ENCODE results near the gene MRGPRF.

The MRGPRF gene

DNA sequence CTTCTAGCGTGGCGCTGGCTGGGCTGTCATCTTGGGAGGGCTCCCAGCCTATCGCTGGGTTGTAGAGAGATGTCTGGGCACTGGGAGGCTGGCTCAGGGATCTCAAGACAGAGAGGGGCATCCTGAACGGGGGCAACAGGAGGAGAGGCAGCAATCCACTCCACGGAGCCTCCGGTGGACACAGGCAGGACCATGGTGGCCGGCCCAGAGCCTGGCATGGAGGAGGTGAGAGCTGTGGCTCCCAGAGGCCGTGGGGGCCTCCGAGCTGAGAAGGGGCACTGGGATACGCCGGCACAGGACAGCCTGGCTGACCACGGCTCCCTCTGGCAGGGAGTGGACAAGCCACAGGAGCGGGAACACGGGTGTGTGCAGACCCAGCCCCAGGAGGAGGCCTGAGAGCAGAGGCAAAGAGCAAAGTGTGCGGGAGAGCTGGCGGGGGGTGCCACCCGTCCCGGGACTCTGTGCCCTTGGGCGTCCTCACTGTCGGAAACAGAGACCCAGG, 9.1 kb downstream of the MRGPRF start:
- DNase-seq (ENCODE audit: extremely low spot score) = no peak
- TF ChIP-seq, protein P1, sequence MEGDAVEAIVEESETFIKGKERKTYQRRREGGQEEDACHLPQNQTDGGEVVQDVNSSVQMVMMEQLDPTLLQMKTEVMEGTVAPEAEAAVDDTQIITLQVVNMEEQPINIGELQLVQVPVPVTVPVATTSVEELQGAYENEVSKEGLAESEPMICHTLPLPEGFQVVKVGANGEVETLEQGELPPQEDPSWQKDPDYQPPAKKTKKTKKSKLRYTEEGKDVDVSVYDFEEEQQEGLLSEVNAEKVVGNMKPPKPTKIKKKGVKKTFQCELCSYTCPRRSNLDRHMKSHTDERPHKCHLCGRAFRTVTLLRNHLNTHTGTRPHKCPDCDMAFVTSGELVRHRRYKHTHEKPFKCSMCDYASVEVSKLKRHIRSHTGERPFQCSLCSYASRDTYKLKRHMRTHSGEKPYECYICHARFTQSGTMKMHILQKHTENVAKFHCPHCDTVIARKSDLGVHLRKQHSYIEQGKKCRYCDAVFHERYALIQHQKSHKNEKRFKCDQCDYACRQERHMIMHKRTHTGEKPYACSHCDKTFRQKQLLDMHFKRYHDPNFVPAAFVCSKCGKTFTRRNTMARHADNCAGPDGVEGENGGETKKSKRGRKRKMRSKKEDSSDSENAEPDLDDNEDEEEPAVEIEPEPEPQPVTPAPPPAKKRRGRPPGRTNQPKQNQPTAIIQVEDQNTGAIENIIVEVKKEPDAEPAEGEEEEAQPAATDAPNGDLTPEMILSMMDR (IDR thresholded peaks at IDR 0.05; ENCODE audit: control extremely low read depth, extremely low read depth, low read depth, missing control alignments) = no peak
- ChIA-PET POLR2A (no interaction called here), CTCF (no interaction called here)

DNA sequence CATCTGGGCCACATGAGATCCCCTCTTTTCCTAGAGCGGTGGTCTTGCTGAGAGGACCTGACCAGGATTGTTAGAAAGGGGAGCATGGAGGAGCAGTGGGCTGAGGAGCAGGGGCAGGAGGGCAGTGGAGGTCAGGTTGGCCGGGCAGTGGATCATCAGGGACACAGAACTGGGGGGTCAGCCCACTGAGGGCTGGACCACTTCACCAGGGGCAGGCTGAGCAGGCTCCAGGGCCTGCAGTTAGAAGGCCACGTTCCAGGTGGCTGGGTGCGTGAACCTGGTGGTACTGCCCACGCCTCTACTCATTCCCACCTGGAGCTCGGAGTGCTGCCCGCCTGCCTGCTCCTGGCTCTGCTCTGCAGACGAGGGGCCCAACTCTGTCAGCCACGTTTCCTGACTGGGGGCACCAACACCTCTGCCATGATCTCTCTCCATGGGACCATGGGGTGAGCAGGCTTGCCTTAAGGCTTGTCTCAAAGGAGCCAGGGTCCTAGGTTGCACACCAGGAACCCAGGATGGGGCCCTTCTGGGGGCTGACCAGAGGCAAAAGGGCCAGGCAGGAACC, 9.7 kb downstream of the MRGPRF start:
- DNase-seq (ENCODE audit: extremely low spot score) = no peak
- POLR2A ChIA-PET = no interaction called here
- CTCF ChIA-PET = no interaction called here
- TF ChIP-seq, protein P1 (IDR thresholded peaks at IDR 0.05; ENCODE audit: control extremely low read depth, extremely low read depth, low read depth, missing control alignments) = no peak

DNA sequence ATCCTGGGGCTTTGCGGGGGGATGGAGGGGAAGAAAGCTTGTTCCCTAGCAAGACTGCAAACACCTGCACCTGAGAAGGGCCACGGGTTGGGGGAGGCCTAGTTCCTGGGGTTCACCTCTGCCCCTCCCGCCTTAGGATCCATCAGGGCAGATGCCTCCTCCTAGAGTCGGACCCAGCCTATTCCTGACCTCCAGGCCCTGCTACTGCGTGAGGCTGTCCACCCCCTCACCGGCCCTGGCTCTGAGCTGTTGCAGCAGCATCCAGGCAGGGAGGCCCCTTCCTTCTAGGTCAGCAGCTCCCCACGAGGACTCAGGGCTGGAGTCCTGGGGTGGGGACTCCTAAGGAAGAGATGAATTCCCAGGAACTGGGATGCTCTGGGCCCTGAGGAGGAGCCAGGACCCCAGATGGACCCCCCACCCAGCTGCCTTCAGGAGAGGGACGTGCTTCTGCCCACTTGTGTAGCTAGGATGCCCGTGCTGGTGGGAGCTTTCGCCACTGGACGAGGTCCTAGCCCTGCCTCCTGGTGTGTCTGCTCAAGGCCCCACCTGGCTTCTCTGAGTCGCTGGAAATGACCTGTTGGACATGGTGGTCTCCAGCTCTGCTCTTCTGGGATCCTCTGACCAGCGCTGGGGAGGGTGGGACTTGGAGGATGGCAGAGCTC, 10.3 kb downstream of the MRGPRF start:
- TF ChIP-seq, protein P1 (IDR thresholded peaks at IDR 0.05; ENCODE audit: control extremely low read depth, extremely low read depth, low read depth, missing control alignments) = no peak
- no peak for DNase-seq (ENCODE audit: extremely low spot score)
- ChIA-PET POLR2A (no interaction called here), CTCF (no interaction called here)

DNA sequence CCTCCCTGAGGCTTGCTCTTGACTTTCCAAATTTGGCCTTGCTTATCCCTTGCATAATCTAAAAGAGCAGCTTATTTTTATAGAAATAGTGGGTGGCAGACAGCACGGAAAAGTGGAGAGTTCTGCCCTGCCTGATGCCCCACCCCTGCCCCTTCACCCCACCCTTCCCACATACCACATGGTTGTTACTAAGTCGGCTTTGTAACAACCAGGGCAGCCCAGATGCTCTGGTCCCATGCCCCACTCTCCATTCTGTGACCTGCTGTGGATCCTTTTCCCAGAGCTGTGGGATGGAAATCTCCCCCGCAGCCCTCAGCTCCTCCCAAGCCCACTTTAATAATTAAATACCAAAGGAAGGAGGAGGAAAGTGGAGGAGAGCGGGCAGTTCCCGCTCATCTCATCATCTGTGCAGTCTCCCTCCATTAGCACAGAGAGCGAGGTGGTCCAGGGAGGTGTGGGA, 10.9 kb downstream of the MRGPRF start:
- no peak for DNase-seq (ENCODE audit: extremely low spot score)
- TF ChIP-seq, protein P1 (IDR thresholded peaks at IDR 0.05; ENCODE audit: control extremely low read depth, extremely low read depth, low read depth, missing control alignments) = no peak
- CTCF ChIA-PET = no interaction called here
- POLR2A ChIA-PET = no interaction called here

DNA sequence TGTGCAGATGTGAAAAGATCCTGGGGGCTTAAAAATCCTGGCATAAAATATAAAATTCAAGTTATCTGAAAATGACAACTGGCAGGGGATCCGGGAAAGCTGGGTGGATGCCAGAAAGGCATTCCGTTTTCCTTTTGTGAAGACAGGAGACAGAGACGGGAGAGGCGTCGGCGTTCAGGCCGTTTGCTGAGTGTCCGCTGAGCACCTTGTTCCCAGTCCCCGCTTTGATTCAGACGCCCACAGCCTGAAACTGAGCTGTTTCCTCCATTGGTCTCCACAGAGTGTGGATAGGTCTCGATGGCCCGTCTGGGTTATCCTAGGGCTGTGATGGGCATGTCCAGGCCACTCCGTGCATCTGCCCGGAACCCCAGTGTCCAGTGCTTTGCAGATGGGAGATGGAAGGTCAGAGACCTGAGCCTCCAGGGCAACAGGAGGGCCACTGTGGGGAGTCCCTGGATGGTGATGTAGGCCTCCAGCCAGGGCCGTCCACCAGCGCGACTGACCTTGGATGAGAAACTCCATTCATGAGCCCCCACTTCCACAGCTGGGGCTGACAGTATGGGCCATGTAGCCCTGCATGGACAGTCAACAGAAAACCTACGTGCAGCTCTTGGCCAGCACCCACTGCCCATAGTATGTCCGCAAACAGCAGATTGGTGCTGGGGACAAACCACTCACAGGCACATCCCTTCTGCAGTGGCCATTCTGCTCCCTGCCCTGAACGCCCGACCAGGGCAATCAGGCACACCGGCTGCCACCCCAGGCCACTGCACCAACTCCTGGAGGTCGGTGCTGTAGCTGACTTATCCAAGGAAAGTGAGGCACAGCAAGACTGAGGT, 11.6 kb downstream of the MRGPRF start:
- TF ChIP-seq, protein P1 (IDR thresholded peaks at IDR 0.05; ENCODE audit: control extremely low read depth, extremely low read depth, low read depth, missing control alignments) = no peak
- no peak for DNase-seq (ENCODE audit: extremely low spot score)
- CTCF ChIA-PET = interaction anchor here (1.2 kb wide), 1 partner anchor 86 kb away, joined by 3 read pairs; no protein-coding TSS in a partner anchor
- POLR2A ChIA-PET = no interaction called here

DNA sequence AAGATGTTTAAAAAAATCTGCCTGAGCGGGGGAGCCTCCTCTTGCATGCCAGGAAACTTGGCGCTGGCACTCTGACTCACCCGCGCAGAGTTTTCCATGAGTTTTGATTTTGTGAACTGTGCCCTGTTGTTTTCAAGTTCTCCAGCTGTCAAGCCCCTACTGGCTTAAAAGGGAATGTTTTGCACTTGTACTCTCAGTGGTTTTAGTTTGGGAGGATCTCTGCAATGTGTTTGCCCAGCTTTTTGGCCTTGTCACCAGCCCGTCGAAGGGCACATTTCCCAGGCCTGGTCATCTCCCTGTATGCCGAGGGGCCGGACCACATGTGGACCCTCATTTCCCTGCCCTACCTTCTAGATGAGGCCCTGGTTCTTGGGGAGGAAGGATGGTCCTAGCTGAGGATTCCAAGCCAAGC, 12.2 kb downstream of the MRGPRF start:
- ChIA-PET POLR2A (no interaction called here), CTCF (interaction anchor here (1.2 kb wide), 1 partner anchor 87 kb away, joined by 3 read pairs; no protein-coding TSS in a partner anchor)
- no peak for DNase-seq (ENCODE audit: extremely low spot score)
- TF ChIP-seq, protein P1 (IDR thresholded peaks at IDR 0.05; ENCODE audit: control extremely low read depth, extremely low read depth, low read depth, missing control alignments) = no peak

Measured in GM10248 (cell line).